ENCODE measurements around the gene GDF15.

GRCh38 chr19:18350490-18350889 lies 35.5 kb upstream of the GDF15 start:
- no peak for TF ChIP-seq CTCF (IDR thresholded peaks at IDR 0.05)
- no peak for TF ChIP-seq ZSCAN18 (CRISPR knock-in tag; IDR thresholded peaks at IDR 0.05)
- no peak for TF ChIP-seq JUN (CRISPR knock-in tag; IDR thresholded peaks at IDR 0.05)
- no peak for TF ChIP-seq IRF1 (CRISPR knock-in tag; IDR thresholded peaks at IDR 0.05)

Data from WTC11 (cell line).